HG03175 (cell line): ENCODE results near the gene PPIH.
"Not testable (repeated sequence)": the region's sequence is repeated elsewhere in the genome, so short reads cannot be mapped to it uniquely, and the experiment has no call there.

Source experiments
- ATAC-seq: cut with Tn5 transposase; IDR thresholded peaks from one replicate; pipeline ENCODE4 v1.9.1; 2021; ENCODE audit warnings: mild to moderate bottlenecking, moderate library complexity; ENCODE audit not compliant: unreplicated experiment

PPIH gene

GRCh38 chr1:42681741-42682483 lies 23.7 kb downstream of the PPIH start, which contains the start of gene YBX1:
Gene YBX1, plus strand, starts transcription at chr1:42682418. Its CDS starts 148 bp downstream, at chr1:42682566.
- ATAC-seq: peak; percentile 92

GRCh38 chr1:42682484-42682738 lies 24.2 kb downstream of the PPIH start:
- ATAC-seq: peak; percentile 17

GRCh38 chr1:42682739-42683531 lies 24.7 kb downstream of the PPIH start:
- peak; percentile 42 for ATAC-seq

- ATAC-seq: no peak
Measured at GRCh38 chr1:42684139-42684538, 25.9 kb downstream of the PPIH start.

- no peak for ATAC-seq
Measured at GRCh38 chr1:42686418-42686817, 28.2 kb downstream of the PPIH start.

GRCh38 chr1:42689912-42690311 lies 31.7 kb downstream of the PPIH start:
- no peak for ATAC-seq

GRCh38 chr1:42690477-42691156 lies 32.4 kb downstream of the PPIH start:
- no peak for ATAC-seq

GRCh38 chr1:42691157-42691498 lies 32.9 kb downstream of the PPIH start:
- ATAC-seq: no peak

- no peak for ATAC-seq
Measured at GRCh38 chr1:42692461-42692860, 34.2 kb downstream of the PPIH start.

- no peak for ATAC-seq
Measured at GRCh38 chr1:42692911-42693310, 34.7 kb downstream of the PPIH start.

- no peak for ATAC-seq
Measured at GRCh38 chr1:42698081-42698813, 40.0 kb downstream of the PPIH start.

GRCh38 chr1:42700006-42700405 lies 41.8 kb downstream of the PPIH start:
- no peak for ATAC-seq

GRCh38 chr1:42703888-42704464 lies 45.8 kb downstream of the PPIH start:
- no peak for ATAC-seq

GRCh38 chr1:42712808-42713207 lies 54.6 kb downstream of the PPIH start:
- ATAC-seq: not testable (repeated sequence)

GRCh38 chr1:42713293-42713692 lies 55.1 kb downstream of the PPIH start:
- no peak for ATAC-seq

GRCh38 chr1:42714441-42714840 lies 56.2 kb downstream of the PPIH start:
- not testable (repeated sequence) for ATAC-seq

- no peak for ATAC-seq
Measured at GRCh38 chr1:42720868-42721267, 62.6 kb downstream of the PPIH start.

GRCh38 chr1:42721926-42722325 lies 63.7 kb downstream of the PPIH start:
- ATAC-seq: no peak

- ATAC-seq: not testable (repeated sequence)
Measured at GRCh38 chr1:42722403-42722802, 64.2 kb downstream of the PPIH start.

GRCh38 chr1:42723511-42723910 lies 65.3 kb downstream of the PPIH start:
- ATAC-seq: no peak

GRCh38 chr1:42725820-42726219 lies 67.6 kb downstream of the PPIH start:
- not testable (repeated sequence) for ATAC-seq
